MM.1S (cell line): Measurements from ENCODE around the gene ARAP3.

Experiments
- DNase-seq: peaks from one replicate; pipeline ENCODE4 v3.0.0-alpha.2; 2015
- H2AFZ ChIP-seq: fragments of 300-600 bp; sonication (generic); 2 replicates; pipeline ENCODE4 v1.6.0; 2016; ENCODE audit warnings: antibody characterized with exemption, low read length
- H3F3A ChIP-seq: fragments of 300-600 bp; sonication (generic); 2 replicates; pipeline ENCODE4 v1.6.1; 2016; ENCODE audit warnings: mild to moderate bottlenecking, antibody characterized with exemption, low read length, moderate library complexity, mixed read lengths; ENCODE audit not compliant: insufficient read depth
- H3K27ac ChIP-seq: fragments of 300-600 bp; sonication (generic); 2 replicates; pipeline ENCODE4 v1.5.1; 2016; ENCODE audit warnings: mild to moderate bottlenecking, low read length
- H3K27me3 ChIP-seq: fragments of 300-600 bp; sonication (generic); replicated peaks from 2 replicates; pipeline ENCODE4 v1.6.0; 2016; ENCODE audit warnings: low read length; ENCODE audit not compliant: insufficient read depth
- H3K36me3 ChIP-seq: fragments of 300-600 bp; sonication (generic); replicated peaks from 2 replicates; pipeline ENCODE4 v1.6.1; 2016; ENCODE audit warnings: mild to moderate bottlenecking, low read length, mixed read lengths; ENCODE audit not compliant: insufficient read depth
- H3K4me1 ChIP-seq: fragments of 300-600 bp; sonication (generic); 2 replicates; pipeline ENCODE4 v1.6.1; 2016; ENCODE audit warnings: low read length, mixed read lengths
- H3K4me2 ChIP-seq: fragments of 300-600 bp; sonication (generic); 2 replicates; pipeline ENCODE4 v1.6.0; 2016; ENCODE audit warnings: low read depth, low read length
- H3K4me3 ChIP-seq: fragments of 300-600 bp; sonication (generic); 2 replicates; pipeline ENCODE4 v1.5.1; 2016; ENCODE audit warnings: low read length, mixed read lengths
- H3K79me2 ChIP-seq: fragments of 300-600 bp; sonication (generic); 2 replicates; pipeline ENCODE4 v1.6.1; 2016; ENCODE audit warnings: mixed run types, low read length, mixed read lengths
- H3K9ac ChIP-seq: fragments of 300-600 bp; sonication (generic); 2 replicates; pipeline ENCODE4 v1.6.1; 2016; ENCODE audit warnings: low read length, mixed read lengths
- H3K9me2 ChIP-seq: fragments of 300-600 bp; sonication (generic); replicated peaks from 2 replicates; pipeline ENCODE4 v1.6.1; 2016; ENCODE audit warnings: mild to moderate bottlenecking, low read length, mixed read lengths; ENCODE audit not compliant: insufficient read depth
- H3K9me3 ChIP-seq: fragments of 300-600 bp; sonication (generic); replicated peaks from 2 replicates; pipeline ENCODE4 v1.6.1; 2016; ENCODE audit warnings: mild to moderate bottlenecking, low read length, mixed read lengths; ENCODE audit not compliant: insufficient read depth
- H4K20me1 ChIP-seq: fragments of 300-600 bp; sonication (generic); 2 replicates; pipeline ENCODE4 v1.6.1; 2016; ENCODE audit warnings: mild to moderate bottlenecking, low read length, moderate library complexity, mixed read lengths; ENCODE audit not compliant: insufficient read depth
- CTCF ChIP-seq: fragments of 300-600 bp; sonication (generic); IDR thresholded peaks from 2 replicates; pipeline ENCODE4 v1.5.1; 2016; ENCODE audit warnings: antibody characterized with exemption, low read length, mixed read lengths
- EZH2 ChIP-seq: fragments of 300-600 bp; sonication (generic); optimal IDR thresholded peaks from 2 replicates; pipeline ENCODE3; 2017; ENCODE audit warnings: low read depth, mild to moderate bottlenecking, antibody characterized with exemption, low read length, mixed read lengths
- EZH2phosphoT487 ChIP-seq: fragments of 300-600 bp; sonication (generic); IDR thresholded peaks from 2 replicates; pipeline ENCODE4 v1.6.1; 2018; ENCODE audit warnings: antibody characterized with exemption, low read length

The ARAP3 gene

DNA sequence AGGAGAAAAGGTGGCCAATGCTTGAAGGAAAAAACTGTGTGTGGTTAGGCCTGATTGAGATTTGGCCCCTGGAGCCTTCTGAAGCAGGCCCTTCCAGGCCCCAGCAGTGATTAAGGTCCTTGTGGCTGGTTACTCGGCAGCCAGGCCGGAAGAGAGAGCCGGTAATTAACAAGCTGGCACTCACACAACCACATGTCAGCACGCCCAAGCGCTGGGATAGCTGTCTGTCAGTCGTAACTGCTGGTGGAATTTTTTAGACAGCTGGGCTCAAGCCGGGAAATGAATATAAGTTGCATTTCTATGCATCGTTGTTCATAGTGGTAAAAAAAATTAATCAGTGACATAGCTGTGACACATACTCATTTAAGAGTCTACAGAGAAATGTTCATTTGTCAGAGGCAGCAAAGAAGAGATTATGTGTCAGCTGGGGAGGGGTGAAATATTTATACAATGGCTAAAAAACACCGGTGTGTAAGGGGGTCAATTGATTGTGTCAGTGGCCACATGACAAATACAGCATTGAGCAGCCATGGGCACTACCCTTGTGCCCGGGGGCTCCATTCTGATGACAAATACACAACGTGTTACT, 13.7 kb upstream of the ARAP3 start:
- no peak for TF ChIP-seq EZH2phosphoT487
- TF ChIP-seq EZH2, result no peak
- no peak for TF ChIP-seq CTCF

DNA sequence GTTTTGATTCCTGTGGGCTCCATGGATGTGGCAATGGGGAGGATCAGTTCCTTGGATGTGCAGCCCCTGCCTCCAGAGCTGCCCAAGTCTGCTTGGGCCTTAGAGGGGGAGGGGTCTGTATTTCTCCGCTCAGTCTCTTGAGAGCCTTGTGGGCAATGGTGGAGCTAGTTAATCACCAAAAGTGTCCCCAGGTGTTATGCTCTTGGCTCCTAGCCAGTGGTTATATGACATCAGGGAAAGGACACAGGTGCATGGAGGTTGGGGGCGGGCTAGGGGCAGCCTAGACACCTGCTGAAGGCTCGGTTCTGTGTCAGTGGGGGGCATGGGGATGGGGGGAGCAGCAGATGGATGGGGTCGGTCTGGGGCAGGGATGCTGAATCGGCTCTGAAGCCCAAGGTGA, 12.4 kb upstream of the ARAP3 start:
- Histone ChIP-seq H3K4me3 (no peak overlapping the region), H3K27me3 (peaks cover 4% of the 10 kb centered on the region; the same call in 1 of the 2 replicates), H3K27ac (no peak overlapping the region), H3F3A (no peaks in the 10 kb centered on the region), H3K9ac (no peak overlapping the region), H3K79me2 (no peaks in the 10 kb centered on the region), H3K9me2 (no peaks in the 10 kb centered on the region), H3K4me2 (no peak overlapping the region), H3K9me3 (no peaks in the 10 kb centered on the region), H4K20me1 (no peaks in the 10 kb centered on the region), H2AFZ (no peak overlapping the region), H3K4me1 (peaks cover 15% of the 10 kb centered on the region), H3K36me3 (no peaks in the 10 kb centered on the region)
- TF ChIP-seq EZH2phosphoT487 (no peak), EZH2 (no peak), CTCF (no peak)
- peak; percentile 49 for DNase-seq

More for the DNA sequence above, 13.7 kb upstream of the ARAP3 start:
- H3K9ac ChIP-seq, result no peak overlapping the region
- H3K4me2 ChIP-seq, result no peak overlapping the region
- H3F3A ChIP-seq, result no peaks in the 10 kb centered on the region
- no peaks in the 10 kb centered on the region for H4K20me1 ChIP-seq
- no peak overlapping the region for H2AFZ ChIP-seq
- H3K79me2 ChIP-seq, result no peaks in the 10 kb centered on the region
- no peaks in the 10 kb centered on the region for H3K36me3 ChIP-seq
- H3K9me3 ChIP-seq, result no peaks in the 10 kb centered on the region
- H3K27me3 ChIP-seq, result peaks cover 4% of the 10 kb centered on the region; the same call in 1 of the 2 replicates
- H3K9me2 ChIP-seq, result no peaks in the 10 kb centered on the region
- DNase-seq, result no peak
- no peak overlapping the region for H3K27ac ChIP-seq
- no peak overlapping the region for H3K4me3 ChIP-seq
- H3K4me1 ChIP-seq, result peaks cover 15% of the 10 kb centered on the region

- Histone ChIP-seq H3K9me3 (no peaks in the 10 kb centered on the region), H2AFZ (no peak overlapping the region), H4K20me1 (no peaks in the 10 kb centered on the region), H3K4me3 (no peak overlapping the region), H3K9me2 (no peaks in the 10 kb centered on the region), H3K9ac (no peak overlapping the region), H3K4me2 (peak overlapping the region; percentile 95; the same call in 1 of the 2 replicates), H3K27me3 (peaks cover 4% of the 10 kb centered on the region; the same call in 1 of the 2 replicates), H3K4me1 (peaks cover 15% of the 10 kb centered on the region), H3K36me3 (no peaks in the 10 kb centered on the region), H3F3A (no peaks in the 10 kb centered on the region), H3K79me2 (no peaks in the 10 kb centered on the region), H3K27ac (no peak overlapping the region)
- TF ChIP-seq EZH2phosphoT487 (no peak), CTCF (no peak), EZH2 (no peak)
- DNase-seq, result no peak
Measured at GRCh38 chr5:141692919-141693725, 11.1 kb upstream of the ARAP3 start.
